HuH-7.5 (cell line): ENCODE data around the gene TAF3.
"Not testable (repeated sequence)": the region's sequence is repeated elsewhere in the genome, so short reads cannot be mapped to it uniquely, and the experiment has no call there.

Source experiments
- DNase-seq: peaks from one replicate; pipeline ENCODE4 v3.0.0; 2011; ENCODE audit warnings: low spot score

The TAF3 gene, protein sequence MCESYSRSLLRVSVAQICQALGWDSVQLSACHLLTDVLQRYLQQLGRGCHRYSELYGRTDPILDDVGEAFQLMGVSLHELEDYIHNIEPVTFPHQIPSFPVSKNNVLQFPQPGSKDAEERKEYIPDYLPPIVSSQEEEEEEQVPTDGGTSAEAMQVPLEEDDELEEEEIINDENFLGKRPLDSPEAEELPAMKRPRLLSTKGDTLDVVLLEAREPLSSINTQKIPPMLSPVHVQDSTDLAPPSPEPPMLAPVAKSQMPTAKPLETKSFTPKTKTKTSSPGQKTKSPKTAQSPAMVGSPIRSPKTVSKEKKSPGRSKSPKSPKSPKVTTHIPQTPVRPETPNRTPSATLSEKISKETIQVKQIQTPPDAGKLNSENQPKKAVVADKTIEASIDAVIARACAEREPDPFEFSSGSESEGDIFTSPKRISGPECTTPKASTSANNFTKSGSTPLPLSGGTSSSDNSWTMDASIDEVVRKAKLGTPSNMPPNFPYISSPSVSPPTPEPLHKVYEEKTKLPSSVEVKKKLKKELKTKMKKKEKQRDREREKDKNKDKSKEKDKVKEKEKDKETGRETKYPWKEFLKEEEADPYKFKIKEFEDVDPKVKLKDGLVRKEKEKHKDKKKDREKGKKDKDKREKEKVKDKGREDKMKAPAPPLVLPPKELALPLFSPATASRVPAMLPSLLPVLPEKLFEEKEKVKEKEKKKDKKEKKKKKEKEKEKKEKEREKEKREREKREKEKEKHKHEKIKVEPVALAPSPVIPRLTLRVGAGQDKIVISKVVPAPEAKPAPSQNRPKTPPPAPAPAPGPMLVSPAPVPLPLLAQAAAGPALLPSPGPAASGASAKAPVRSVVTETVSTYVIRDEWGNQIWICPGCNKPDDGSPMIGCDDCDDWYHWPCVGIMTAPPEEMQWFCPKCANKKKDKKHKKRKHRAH

DNA sequence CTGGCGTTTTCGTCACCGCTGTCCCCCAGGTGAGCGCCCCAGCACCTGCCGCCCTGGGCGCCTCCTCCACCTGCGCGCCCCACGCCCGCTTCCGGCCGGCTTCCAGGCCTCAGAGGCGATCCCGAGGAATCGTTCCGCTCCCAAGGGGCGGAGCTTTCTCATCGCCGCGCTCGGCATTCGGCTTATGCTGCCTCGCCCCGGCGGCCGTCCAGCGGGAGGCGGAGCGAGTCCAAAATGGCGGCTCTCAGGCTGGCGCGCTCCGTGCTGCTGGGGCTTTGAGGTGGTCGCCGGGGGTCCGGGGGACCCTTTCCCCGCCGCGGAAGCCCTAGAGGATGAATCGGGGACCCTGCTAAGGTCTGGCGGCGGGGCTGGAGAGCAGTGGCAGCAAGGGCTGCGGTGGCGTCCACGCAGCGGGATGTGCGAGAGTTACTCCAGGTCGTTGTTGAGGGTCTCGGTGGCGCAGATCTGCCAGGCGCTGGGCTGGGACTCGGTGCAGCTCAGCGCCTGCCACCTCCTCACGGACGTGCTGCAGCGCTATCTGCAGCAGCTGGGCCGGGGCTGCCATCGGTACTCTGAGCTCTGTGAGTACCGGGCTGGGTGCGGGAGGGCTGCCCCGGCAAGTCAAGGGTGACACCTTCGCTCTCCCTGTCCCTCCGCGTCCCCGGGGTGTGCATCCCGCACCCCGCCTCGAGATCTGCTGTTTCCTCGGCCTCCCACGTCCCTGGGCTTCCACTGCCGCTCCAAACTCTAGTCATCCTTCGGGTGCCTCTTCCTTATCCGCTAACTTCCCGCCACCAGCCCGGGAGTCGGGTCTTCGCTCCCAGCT is at the start of gene TAF3:
TAF3 (plus strand) TSS at position 211 of the 826 bp plus-strand sequence; CDS start at position 416, 205 bp downstream.
- DNase-seq, result peak; percentile 49

DNA sequence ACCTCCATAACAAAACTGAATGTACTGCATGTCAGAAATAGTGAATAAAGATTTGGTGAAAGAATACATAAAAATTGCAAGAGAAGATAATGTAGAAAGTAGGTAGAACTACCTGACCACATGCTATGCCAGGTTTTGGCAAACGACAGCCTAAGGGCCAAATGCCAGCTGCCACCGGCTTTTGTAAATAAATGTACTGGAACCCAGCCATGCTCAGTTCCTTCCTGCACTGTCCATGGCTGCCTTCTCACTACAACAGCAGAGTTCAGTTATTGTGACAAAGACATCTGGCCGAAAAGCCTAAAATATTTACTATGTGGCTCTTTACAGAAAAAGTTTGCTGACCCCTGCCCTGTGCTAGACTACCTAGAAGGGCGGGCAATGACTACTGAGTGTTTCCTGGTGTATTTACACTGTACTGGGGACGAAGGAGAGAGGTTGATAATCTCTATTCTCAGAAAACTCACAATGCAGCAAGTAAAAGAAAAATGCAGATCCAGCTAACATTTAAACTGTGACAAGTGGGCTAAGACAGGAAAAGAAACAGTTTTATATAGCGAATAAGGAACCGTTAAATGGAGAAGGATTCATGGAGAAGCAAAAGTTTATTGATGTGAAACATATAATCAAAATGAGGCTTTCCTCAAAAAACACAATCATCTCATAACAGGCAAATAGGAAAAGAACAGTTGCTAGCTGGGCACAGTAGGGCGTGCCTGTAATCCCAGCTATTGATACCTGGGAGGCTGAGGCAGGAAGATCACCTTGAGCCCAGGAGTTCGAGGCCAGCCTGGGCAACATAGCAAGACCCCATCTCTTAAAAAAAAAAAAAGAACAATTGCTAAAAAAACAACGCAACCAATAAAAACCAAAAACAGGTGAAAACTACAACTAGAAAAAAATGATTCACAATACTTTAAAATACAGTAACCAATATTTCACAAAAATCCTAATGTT is 44.2 kb upstream of the TAF3 start:
- no peak for DNase-seq

DNA sequence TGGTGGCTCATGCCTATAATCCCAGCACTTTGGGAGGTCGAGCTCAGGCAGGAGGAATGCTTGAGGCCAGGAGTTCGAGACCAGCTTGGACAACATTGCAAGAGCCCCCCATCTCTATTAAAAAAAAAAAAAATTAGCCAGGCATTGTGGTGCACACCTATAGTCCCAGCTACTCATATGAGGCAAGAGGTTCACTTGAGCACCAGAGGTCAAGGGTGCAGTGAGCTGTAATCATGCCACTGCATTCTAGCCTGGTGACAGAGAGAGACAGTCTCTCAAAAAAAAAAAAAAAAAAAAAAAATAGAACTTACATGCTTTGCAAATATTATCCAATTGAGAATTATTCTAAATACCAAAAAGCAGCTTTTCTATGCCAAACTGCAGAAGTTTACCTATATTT is 41.5 kb upstream of the TAF3 start:
- DNase-seq, result no peak

DNA sequence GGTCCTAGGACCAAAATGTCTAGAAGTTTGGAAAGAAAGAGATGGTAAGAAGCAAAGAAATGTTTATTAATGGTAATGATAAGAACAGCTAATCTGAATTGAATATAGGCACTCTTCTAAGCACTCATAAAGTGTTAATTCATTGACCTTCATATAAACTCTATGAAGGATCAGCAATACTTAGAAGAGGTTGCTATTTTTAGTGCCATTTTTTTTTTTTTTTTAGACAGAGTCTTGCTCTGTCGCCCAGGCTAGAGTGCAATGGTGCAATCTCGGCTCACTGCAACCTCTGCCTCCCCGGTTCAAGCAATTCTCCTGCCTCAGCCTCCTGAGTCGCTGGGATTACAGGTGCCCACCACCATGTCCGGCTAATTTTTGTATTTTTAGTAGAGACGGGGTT is 36.1 kb upstream of the TAF3 start:
- not testable (repeated sequence) for DNase-seq

DNA sequence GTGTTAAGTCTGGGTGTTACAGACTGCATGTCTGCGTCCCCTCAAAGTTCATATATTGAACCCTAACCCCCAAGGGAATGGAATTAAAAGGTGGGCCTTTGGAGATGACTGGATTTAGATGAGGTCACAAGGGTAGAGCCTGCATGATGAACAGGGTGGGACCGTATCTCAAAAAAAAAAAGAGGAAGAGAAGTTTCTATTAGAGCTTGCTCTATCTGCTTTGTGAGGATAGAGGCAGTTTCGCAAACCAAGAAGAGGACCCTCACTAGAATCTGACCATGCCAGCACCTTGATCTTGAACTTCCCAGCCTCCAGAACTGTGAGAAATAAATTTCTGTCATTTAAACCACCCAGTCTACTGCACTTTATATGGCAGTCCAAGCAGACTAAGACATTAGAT is 31.9 kb upstream of the TAF3 start:
- DNase-seq, result no peak

DNA sequence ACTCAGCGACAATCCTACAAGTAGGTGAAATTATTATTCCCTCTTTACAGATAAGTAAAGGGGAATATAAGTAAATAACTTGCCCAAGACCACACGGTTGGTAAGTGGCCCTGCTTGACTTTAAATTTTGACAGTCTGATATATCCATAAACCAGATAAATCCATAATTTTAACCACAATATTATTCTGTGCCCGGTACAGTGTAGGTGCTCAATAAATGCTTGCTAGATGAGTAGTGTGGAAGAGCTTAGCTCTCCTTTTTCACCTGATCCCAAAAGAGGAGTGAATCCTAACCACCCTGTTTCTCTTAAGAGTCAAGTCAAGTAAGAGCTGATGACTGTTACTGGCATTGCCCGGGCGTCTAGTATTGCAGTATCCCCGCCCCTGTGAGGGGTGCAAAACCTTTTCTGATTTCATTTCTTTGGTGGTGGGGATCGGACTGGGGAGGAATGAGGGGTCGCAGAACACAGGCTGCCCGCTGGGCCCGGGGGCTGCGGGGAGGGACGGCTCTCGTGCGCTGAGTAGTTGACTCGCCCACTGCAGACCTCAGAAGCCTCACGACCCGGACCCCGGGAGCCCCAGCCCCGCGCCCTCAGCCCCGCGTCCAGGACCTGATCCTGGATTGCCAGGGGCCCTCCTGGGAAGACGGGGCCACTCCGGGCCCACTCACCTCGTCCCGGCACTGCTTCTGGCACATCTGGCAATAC is 31.0 kb upstream of the TAF3 start:
- DNase-seq, result no peak

DNA sequence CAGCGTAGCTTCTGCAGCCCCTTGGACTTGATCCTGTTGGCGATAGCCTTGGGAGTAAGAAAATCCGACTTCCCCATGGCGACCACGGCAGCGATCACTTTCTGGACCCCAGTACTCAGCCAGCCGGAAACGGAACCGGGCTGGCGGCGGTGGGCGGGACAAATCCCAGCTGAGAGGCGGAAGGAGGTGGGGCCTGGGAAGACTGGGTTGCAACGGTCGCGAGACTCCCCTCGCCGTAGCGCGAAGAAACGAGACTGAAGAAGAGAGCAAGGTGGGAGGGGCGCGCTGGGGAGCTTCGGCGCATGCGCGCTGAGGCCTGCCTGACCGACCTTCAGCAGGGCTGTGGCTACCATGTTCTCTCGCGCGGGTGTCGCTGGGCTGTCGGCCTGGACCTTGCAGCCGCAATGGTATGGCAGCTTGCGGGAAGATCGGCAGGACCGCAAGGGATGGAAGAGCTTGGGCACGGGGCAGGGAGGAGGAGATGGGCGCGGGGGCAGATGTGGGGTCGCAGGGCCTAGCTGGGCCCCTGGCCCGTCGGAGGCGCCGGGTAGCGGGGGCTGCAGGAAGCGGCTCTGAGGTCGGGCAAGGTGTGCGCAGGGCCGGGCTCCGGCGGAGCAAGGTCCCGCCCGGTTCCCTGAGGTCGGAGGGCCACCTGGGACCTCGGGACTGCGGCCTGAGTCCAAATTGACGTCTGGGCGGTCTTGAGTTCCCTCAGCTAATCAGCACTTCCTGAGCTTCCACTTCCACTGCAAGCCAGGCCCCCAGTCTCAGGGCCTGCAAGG is 30.3 kb upstream of the TAF3 start, which contains the start of the genes ATP5F1C and KIN:
ATP5F1C (plus strand) TSS at position 321 of the 782 bp plus-strand sequence; CDS start at position 352, 31 bp downstream.
KIN (minus strand) TSS at position 137 of the 782 bp plus-strand sequence; CDS start at position 77, 60 bp downstream.
- DNase-seq, result peak; percentile 88

DNA sequence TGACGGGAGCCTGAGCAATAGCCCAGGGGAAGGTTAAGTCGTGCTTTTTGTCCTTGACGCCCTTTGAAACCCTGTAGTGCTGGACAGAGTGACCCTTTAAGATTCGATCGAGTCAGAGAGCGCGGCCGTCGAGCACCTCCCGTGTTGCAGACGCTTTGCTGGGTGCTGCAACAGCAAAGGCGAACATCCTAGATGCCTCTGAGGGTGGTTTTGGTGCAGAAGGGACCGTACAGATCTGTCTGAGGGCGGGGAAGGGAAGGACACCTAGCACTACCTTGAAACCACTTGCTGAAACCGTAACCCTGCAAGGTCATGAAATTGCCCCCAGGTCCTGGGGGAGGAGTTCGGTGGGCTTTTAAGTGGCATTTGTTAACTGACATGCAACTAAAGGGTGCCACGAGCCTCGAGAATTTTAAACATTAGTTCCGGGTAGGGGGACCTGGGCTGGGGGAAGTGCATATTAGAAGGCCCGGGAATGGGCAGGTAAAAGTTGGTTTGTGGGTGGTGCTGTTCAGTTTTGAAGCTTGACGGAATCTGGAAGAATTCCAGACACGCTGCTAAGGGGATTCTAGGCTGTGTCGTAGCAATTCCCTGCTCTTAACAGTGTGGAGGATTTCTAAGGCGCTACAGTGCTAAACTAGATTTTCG is 29.5 kb upstream of the TAF3 start:
- DNase-seq, result no peak

DNA sequence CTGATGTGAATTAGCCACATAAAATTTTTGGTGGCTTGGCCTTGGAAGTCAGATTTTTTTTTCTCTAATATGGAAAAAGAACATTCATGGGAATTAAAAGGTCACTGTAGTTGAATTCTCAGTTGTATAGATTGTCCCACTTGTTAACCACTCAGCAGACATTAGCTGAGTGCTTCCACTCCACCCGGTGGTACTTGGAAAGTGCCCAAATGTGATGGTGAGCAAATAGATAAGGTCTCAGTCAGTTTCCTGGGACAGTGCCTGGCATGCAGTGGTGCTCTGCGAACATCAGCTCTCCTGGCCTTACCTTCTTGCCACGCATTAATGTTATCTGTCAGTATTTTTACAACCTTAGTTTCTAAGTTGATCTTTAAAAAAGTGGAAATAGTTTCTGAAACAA is 28.9 kb upstream of the TAF3 start:
- DNase-seq, result no peak

DNA sequence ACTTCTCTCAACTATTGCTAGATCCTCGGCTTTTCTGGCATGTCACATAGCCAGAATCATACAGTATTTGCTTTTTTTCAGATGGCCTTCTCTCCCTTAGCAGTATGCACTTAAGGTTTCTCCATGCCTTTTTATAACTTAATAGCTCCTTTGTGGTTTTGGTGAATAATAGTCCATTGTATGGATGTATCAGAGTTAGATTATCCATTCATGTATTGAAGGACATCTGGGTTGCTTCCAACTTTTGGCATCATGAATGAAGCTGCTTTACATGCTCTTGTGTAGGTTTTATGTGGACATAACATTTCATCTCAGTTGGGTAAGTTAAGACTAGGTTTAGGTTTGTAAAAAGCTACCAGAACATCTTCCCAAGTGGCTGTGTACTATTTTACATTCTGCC is 25.8 kb upstream of the TAF3 start:
- no peak for DNase-seq

DNA sequence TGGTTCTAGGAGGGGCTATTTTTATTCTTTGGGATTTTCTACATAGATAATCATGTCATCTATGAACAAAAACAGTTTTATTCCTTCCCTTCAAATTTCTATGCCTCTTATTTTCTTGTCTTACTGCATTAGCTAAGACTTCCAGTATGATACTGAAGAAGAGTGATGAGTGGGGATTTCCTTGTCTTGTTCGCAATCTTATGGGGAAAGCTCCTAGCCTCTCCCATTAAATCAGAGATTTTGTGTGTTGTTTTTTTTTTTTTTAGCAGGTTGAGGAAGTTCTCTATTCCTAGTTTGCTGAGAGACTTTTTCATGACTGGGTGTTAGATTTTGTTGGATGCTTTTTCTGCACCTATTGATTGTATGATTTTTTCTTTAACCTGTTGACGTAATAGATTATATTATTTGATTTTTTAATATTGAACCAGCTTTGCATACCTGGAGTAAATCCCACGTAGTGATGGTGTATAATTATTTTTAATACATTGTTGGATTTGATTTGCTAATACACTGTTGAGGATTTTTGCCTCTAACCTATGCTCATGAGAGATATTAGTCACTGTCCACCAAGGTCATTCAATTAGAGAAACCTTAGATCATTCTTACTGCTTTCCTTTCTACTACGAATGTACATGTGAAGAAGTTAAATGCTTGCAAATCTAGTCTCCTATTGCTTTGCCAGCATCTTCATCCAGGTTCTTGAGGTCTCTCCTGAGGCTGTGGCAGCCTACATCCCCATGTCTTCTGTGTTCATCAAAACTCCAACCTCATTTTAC is 23.9 kb upstream of the TAF3 start:
- no peak for DNase-seq

DNA sequence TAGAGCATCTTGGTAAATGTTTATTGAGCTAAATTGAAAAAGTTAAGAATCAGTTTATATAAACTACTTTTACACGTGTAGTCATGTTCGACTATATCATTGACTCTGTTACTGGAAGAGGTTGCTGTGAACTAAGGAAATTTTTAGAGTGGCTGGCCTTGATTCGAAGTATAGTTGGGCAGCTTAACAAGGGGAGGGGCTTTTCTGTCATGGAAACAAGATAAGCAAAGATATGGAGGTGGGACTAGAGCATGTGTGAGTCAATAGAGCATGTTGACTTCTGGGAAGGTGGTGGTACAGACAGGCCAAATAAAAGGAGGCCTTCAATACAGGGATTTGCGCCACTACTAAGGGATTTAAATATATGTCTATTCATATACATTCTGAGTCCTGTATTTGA is 22.7 kb upstream of the TAF3 start:
- no peak for DNase-seq

DNA sequence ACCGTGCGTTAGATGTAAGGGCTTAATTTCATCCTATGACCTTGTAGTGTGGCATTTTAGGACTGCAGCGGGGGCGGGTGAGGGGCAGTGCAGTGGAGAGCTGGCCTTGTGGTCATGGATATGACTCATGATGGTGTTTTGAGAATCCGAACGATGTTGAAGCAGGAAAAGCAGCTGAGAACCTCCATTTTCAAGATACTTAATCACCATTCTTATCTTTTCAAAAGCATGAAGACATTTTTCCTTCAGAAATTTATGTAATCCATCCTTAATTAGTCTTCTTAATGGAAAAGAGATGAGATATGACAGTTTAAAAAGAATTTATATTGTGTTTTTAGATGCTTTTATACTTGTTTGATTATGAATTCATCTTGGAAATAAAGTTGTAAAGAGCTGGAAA is 20.7 kb upstream of the TAF3 start:
- no peak for DNase-seq

DNA sequence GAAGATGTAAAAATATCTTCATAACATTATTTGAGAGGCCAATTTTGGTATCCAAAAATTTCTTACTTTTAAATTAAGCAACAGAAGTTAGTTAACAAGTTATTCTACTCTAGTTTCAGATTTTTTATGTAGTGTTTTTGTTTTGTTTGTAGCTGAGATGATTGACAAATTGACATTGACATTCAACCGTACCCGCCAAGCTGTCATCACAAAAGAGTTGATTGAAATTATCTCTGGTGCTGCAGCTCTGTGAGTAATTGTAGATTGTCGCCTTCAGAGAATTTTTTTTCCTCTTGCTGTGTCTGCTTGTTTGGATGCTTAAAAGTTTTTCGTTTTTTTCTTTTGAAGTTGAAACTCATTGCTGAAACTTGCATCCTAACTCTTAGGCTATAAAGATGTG is 15.7 kb upstream of the TAF3 start:
- DNase-seq, result no peak

DNA sequence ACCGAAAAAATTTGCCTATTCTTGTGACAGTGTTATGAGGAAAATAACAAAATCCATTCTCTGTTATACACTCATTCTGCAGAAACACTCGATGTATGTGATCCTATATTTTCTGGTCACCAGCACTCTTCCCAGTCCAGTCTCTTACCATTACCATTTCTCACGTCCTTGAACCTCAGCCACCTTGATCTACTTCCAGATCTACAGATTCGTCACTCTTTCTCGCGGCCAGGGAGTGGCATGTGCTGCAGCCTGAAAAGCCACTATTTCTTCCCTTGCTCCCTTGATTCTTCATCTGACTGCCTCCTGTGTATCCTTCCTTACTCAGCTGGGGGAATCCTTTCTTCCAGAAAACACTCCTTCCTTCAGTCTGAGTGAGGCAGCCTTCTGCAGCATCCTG is 14.1 kb upstream of the TAF3 start:
- DNase-seq, result no peak

DNA sequence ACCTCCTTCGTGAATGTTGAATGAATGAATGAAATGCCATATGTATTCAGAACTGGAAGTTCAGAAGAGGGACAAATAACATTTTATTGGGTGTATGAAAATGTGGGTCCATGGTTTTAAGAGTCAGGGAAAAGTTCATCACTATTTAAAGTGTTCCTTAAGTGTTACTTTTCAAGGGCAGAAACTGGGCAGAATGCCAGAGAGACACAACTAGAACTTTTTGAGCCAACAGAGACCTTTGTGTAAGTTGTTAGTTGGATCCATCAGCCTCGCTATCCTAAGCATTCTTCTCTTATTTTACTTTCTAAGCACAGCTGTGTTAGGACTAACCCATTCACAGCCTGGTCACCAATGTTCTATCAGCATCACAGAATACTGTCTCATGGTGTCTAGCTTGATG is 13.6 kb upstream of the TAF3 start:
- DNase-seq, result no peak

DNA sequence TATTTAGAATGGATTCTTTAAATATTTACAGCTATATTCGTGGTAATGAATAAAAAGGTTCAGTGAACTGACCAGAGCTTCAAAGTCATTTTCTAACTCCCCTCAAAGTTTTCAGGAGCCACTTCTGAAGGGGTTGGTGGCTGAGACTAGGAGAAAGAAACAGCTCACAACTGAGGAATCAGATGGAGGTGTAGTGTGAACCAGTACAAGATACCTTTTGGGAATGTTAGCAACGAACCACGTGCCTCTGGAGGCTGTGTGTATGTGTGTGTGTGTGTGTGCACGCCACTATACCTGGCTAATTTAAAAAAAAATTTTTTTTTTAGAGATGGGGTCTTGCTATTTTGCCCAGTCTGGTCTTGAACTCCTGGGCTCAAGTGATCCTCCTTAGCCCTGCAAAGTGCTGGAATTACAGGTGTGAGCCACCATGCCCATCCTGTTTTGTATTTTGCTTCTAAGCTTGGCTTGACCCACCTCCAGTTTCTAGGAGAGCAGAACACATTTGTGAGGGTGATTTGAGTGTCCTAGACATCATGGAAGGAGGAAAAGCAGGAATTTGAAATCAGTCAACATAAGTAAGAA is 9.5 kb upstream of the TAF3 start:
- DNase-seq, result no peak

DNA sequence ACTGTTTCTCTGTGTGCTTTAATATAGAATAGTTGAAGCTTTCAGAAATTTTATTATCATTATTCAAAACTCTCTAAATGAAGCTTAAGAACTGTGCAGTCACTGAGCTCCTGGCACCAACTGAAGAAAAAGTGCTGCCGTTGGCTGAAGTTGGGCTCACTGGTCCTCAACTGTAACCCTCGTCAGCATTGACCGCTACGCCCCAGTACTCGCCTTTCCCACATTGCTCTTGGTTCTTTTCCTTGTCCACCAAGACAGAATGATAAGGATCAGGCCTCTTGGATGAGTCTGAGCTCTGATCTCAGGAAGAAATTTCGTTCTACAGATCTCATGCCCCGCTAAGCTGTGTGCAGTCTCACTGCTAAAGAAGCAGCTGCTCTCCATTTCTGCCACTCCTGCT is 7.9 kb upstream of the TAF3 start:
- DNase-seq, result no peak
